Hepatocyte (in vitro differentiated cells): Measurements from ENCODE around the gene TIMM50. TPM values are rescaled to one million over a fixed set of nuclear protein-coding genes. Genes with fewer than 3 reads are reported as not detected.

Experiments used
- DNase-seq: peaks from one replicate; pipeline ENCODE4 v3.0.0-alpha.2; 2016; ENCODE audit warnings: low spot score
- H2AFZ ChIP-seq: fragments of 200-600 bp; sonication (generic); 2 replicates; pipeline ENCODE4 v1.6.0; 2016; ENCODE audit warnings: antibody characterized with exemption, mild to moderate bottlenecking
- H3K27ac ChIP-seq: fragments of 200-600 bp; sonication (generic); 2 replicates; pipeline ENCODE4 v1.5.1; 2016; ENCODE audit warnings: mild to moderate bottlenecking
- H3K27me3 ChIP-seq: fragments of 200-600 bp; sonication (generic); 2 replicates; pipeline ENCODE4 v1.6.1; 2016
- H3K36me3 ChIP-seq: fragments of 200-600 bp; sonication (generic); replicated peaks from 2 replicates; pipeline ENCODE4 v1.5.1; 2016; ENCODE audit warnings: low read depth; ENCODE audit not compliant: insufficient read depth
- H3K4me1 ChIP-seq: fragments of 200-600 bp; sonication (generic); 2 replicates; pipeline ENCODE4 v1.5.1; 2016; ENCODE audit warnings: mild to moderate bottlenecking, moderate library complexity; ENCODE audit not compliant: insufficient read depth
- H3K4me2 ChIP-seq: fragments of 200-600 bp; sonication (generic); 2 replicates; pipeline ENCODE4 v1.6.0; 2016
- H3K4me3 ChIP-seq: fragments of 200-600 bp; sonication (generic); 2 replicates; pipeline ENCODE4 v1.5.1; 2016; ENCODE audit warnings: mild to moderate bottlenecking
- H3K79me2 ChIP-seq: fragments of 200-600 bp; sonication (generic); 2 replicates; pipeline ENCODE4 v1.6.0; 2017; ENCODE audit warnings: mild to moderate bottlenecking
- H3K9me2 ChIP-seq: fragments of 200-600 bp; sonication (generic); replicated peaks from 2 replicates; pipeline ENCODE4 v1.6.0; 2017; ENCODE audit warnings: mild to moderate bottlenecking; ENCODE audit not compliant: insufficient read depth
- H3K9me3 ChIP-seq: fragments of 200-600 bp; sonication (generic); 2 replicates; pipeline ENCODE4 v1.5.1; 2016; ENCODE audit warnings: low read depth, mild to moderate bottlenecking
- H4K20me1 ChIP-seq: fragments of 200-600 bp; sonication (generic); 2 replicates; pipeline ENCODE4 v1.6.0; 2016; ENCODE audit warnings: mild to moderate bottlenecking; ENCODE audit not compliant: insufficient read depth, poor library complexity, severe bottlenecking
- CTCF ChIP-seq: fragments of 200-600 bp; sonication (generic); IDR thresholded peaks from 2 replicates; pipeline ENCODE4 v1.5.1; 2016; ENCODE audit warnings: antibody characterized with exemption, mild to moderate bottlenecking; ENCODE audit not compliant: poor library complexity
- EZH2 ChIP-seq: fragments of 200-600 bp; sonication (generic); IDR thresholded peaks from 2 replicates; pipeline ENCODE4 v1.6.1; 2016; ENCODE audit warnings: antibody characterized with exemption, mild to moderate bottlenecking, borderline replicate concordance
- EZH2phosphoT487 ChIP-seq: fragments of 200-600 bp; sonication (generic); IDR thresholded peaks from one replicate; pipeline ENCODE4 v1.6.1; 2018; ENCODE audit warnings: antibody characterized with exemption, mild to moderate bottlenecking, low read depth, moderate library complexity; ENCODE audit not compliant: unreplicated experiment, severe bottlenecking
- WGBS: methylation state at CpG from one replicate; pipeline ENCODE4 v1.1.6; 2016; ENCODE audit warnings: low lambda C conversion rate; ENCODE audit errors: missing lambda C conversion rate; 5-methylcytosine and 5-hydroxymethylcytosine counted together
- polyA plus RNA-seq: library from polyadenylated mRNA; unstranded; fragments of >200 nt; fragmentation: Nextera tagmentation; extraction: Ambion mirVana; gene quantifications from 2 replicates; pipeline ENCODE4 v1.2.1, GENCODE V29; 2016
- total RNA-seq: library from RNA; depleted of rRNA; stranded (reverse); fragments of >200 nt; gene quantifications from 2 replicates; pipeline ENCODE4 v1.2.3, GENCODE V29; 2014

Gene TIMM50
- total and polyA plus RNA-seq, 2 experiments from 2014 or later: 57.2 to 61.7 TPM

- Histone ChIP-seq H3K4me2 (peak overlapping the region; percentile 95), H3K27ac (peak overlapping the region; percentile 89), H3K27me3 (no peaks in the 10 kb centered on the region), H3K4me1 (peaks cover 18% of the 10 kb centered on the region), H4K20me1 (peaks cover 18% of the 10 kb centered on the region), H3K9me3 (no peaks in the 10 kb centered on the region), H3K36me3 (peaks cover 5% of the 10 kb centered on the region), H3K79me2 (peaks cover 28% of the 10 kb centered on the region), H3K4me3 (peak overlapping the region; percentile 79), H3K9me2 (no peaks in the 10 kb centered on the region), H2AFZ (no peak overlapping the region)
- DNase-seq: no peak
- 70% methylated on average over 10 of the region's 10 CpGs for WGBS
- TF ChIP-seq EZH2phosphoT487 (no peak), CTCF (no peak), EZH2 (no peak)
Measured at GRCh38 chr19:39434123-39435076, 46.2 kb upstream of the TIMM50 start.

GRCh38 chr19:39435499-39436349 lies 44.9 kb upstream of the TIMM50 start, which contains the start of gene RPS16:
TSS of gene RPS16 (minus strand) at chr19:39435949. CDS start at chr19:39435895, 54 bp downstream.
- Histone ChIP-seq H2AFZ (peak within 1 kb of the TSS; percentile 5), H3K4me3 (peak within 1 kb of the TSS; percentile 79), H3K9me2 (no peaks in the 10 kb centered on the region), H3K4me1 (peaks cover 18% of the 10 kb centered on the region), H3K4me2 (peak within 1 kb of the TSS; percentile 95), H3K27ac (peak within 1 kb of the TSS; percentile 92), H3K79me2 (peaks cover 28% of the 10 kb centered on the region), H3K27me3 (no peaks in the 10 kb centered on the region), H4K20me1 (peaks cover 18% of the 10 kb centered on the region), H3K9me3 (no peaks in the 10 kb centered on the region), H3K36me3 (peaks cover 5% of the 10 kb centered on the region)
- no peak for TF ChIP-seq EZH2phosphoT487
- no peak for TF ChIP-seq CTCF
- no peak for TF ChIP-seq EZH2
- 1% methylated on average over 55 of the region's 61 CpGs for WGBS
- DNase-seq: peak; percentile 100

- peak overlapping the region; percentile 84 for H3K4me2 ChIP-seq
- H3K9me2 ChIP-seq: no peaks in the 10 kb centered on the region
- 0% methylated on average over 2 of the region's 2 CpGs for WGBS
- peaks cover 5% of the 10 kb centered on the region for H3K36me3 ChIP-seq
- H3K27me3 ChIP-seq: no peaks in the 10 kb centered on the region
- H3K4me1 ChIP-seq: peaks cover 18% of the 10 kb centered on the region
- H3K4me3 ChIP-seq: peak overlapping the region; percentile 26
- H3K9me3 ChIP-seq: no peaks in the 10 kb centered on the region
- no peak overlapping the region for H2AFZ ChIP-seq
- no peak for DNase-seq
- peaks cover 18% of the 10 kb centered on the region for H4K20me1 ChIP-seq
- TF ChIP-seq EZH2phosphoT487 (no peak), CTCF (no peak), EZH2 (no peak)
- H3K79me2 ChIP-seq: peaks cover 28% of the 10 kb centered on the region
- peak overlapping the region; percentile 92 for H3K27ac ChIP-seq
Measured at GRCh38 chr19:39436350-39436716, 44.3 kb upstream of the TIMM50 start.
